Vagina (tissue), 2 donors: ENCODE results near the gene APOC4.

ENCODE experiments used
- CTCF ChIP-seq, 3 experiments: fragments of 450-650 bp in 2 of 3; fragments of 200-600 bp in 1 of 3; sonication (generic) in 1 of 3; IDR thresholded peaks; one replicate each; pipeline ENCODE4 v1.5.1; 2017 to 2019; ENCODE audit warnings: antibody characterized with exemption in 3 of 3, mild to moderate bottlenecking in 2 of 3, moderate library complexity in 2 of 3
- POLR2AphosphoS5 ChIP-seq, 2 donors: sonication (generic); formaldehyde crosslinking; IDR thresholded peaks; one replicate each; pipeline ENCODE4 v1.9.0; 2017; ENCODE audit warnings: antibody characterized with exemption in 2 of 2, mild to moderate bottlenecking in 2 of 2, low read depth in 1 of 2; ENCODE audit not compliant: insufficient read depth in 1 of 2

GRCh38 chr19:44894052-44894400, 48.0 kb upstream of the APOC4 start:
- no peak for TF ChIP-seq CTCF (IDR thresholded peaks at IDR 0.05)
- TF ChIP-seq POLR2AphosphoS5 (IDR thresholded peaks at IDR 0.05; ENCODE audit: insufficient read depth in 1 of 2, low read depth in 1 of 2): no peak
